Sigmoid colon (tissue), 4 donors: ENCODE data around the gene SORCS2.

Experiments used
- CTCF ChIP-seq, 4 experiments: fragments of 450-650 bp in 3 of 4; fragments of 200-600 bp in 1 of 4; IDR thresholded peaks; one replicate each; pipeline ENCODE4 v1.5.1; 2016 to 2019; ENCODE audit warnings: antibody characterized with exemption in 4 of 4, mild to moderate bottlenecking in 3 of 4, moderate library complexity in 2 of 4
- EP300 ChIP-seq, 4 donors: sonication (generic); formaldehyde crosslinking; IDR thresholded peaks; one replicate each; pipeline ENCODE4 v1.6.1; 2017; ENCODE audit warnings: antibody characterized with exemption in 4 of 4
- POLR2A ChIP-seq, 2 donors: fragments of 450-650 bp; IDR thresholded peaks; one replicate each; pipeline ENCODE4 v1.6.1; 2016; ENCODE audit warnings: antibody characterized with exemption in 2 of 2, mild to moderate bottlenecking in 2 of 2, moderate library complexity in 2 of 2
- POLR2AphosphoS5 ChIP-seq, 4 donors: sonication (generic); formaldehyde crosslinking; IDR thresholded peaks; one replicate each; pipeline ENCODE4 v1.6.1; 2017; ENCODE audit warnings: antibody characterized with exemption in 4 of 4

GRCh38 chr4:7631288-7632014 is 439.1 kb downstream of the SORCS2 start:
- TF ChIP-seq POLR2AphosphoS5 (IDR thresholded peaks at IDR 0.05): no peak
- no peak for TF ChIP-seq EP300 (IDR thresholded peaks at IDR 0.05)
- no peak for TF ChIP-seq CTCF (IDR thresholded peaks at IDR 0.05)
- no peak for TF ChIP-seq POLR2A (IDR thresholded peaks at IDR 0.05)
